CD14-positive monocyte (primary cell): Measurements from ENCODE around the gene VASH2. TPM values are rescaled to one million over a fixed set of nuclear protein-coding genes. Genes with fewer than 3 reads are reported as not detected.
A peak's percentile ranks its signal among the peaks of the same experiment; 100 is the strongest.

Experiments used
- DNase-seq, 3 donors: peaks; one replicate each; pipeline ENCODE4 v3.0.0-alpha.2; 2011 to 2022
- H2AFZ ChIP-seq: 2 replicates; pipeline ENCODE4 v1.6.0; 2012; ENCODE audit warnings: mild to moderate bottlenecking, low read depth, low read length, inconsistent platforms; ENCODE audit not compliant: insufficient read depth, poor library complexity, severe bottlenecking
- H3K27ac ChIP-seq, 2 donors: 1 replicate in 1 of 2; 2 replicates in 1 of 2; pipeline ENCODE4 v1.5.1; 2012 to 2013; ENCODE audit warnings: low read length in 2 of 2, control low read depth in 1 of 2, inconsistent platforms in 1 of 2, low read depth in 1 of 2, mild to moderate bottlenecking in 1 of 2
- H3K27me3 ChIP-seq, 2 donors: one replicate each; pipeline versions ENCODE4 v1.6.0 to v1.6.1; 2011 to 2013; ENCODE audit warnings: low read length in 2 of 2; ENCODE audit not compliant: control insufficient read depth in 2 of 2, insufficient read depth in 2 of 2
- H3K36me3 ChIP-seq, 2 donors: replicated peaks in 1 of 2; 1 replicate in 1 of 2; 2 replicates in 1 of 2; pipeline versions ENCODE4 v1.5.1 to v1.6.1; 2012 to 2013; ENCODE audit warnings: low read length in 2 of 2, control low read depth in 1 of 2, inconsistent platforms in 1 of 2, mild to moderate bottlenecking in 1 of 2; ENCODE audit not compliant: insufficient read depth in 2 of 2, control insufficient read depth in 1 of 2
- H3K4me1 ChIP-seq, 2 donors: 1 replicate in 1 of 2; 2 replicates in 1 of 2; pipeline versions ENCODE4 v1.5.1 to v1.6.1; 2012 to 2013; ENCODE audit warnings: low read length in 2 of 2, control low read depth in 1 of 2, inconsistent platforms in 1 of 2, mild to moderate bottlenecking in 1 of 2, moderate library complexity in 1 of 2; ENCODE audit not compliant: insufficient read depth in 2 of 2, control insufficient read depth in 1 of 2
- H3K4me2 ChIP-seq: replicated peaks from 2 replicates; pipeline ENCODE3; 2012; ENCODE audit warnings: low read length, moderate library complexity, mild to moderate bottlenecking; ENCODE audit not compliant: poor library complexity, severe bottlenecking; ENCODE audit errors: extremely low read depth
- H3K4me3 ChIP-seq, 3 experiments: fragments of 200-600 bp in 1 of 3; sonication (generic) in 1 of 3; replicated peaks in 1 of 3; 1 replicate in 2 of 3; 2 replicates in 1 of 3; pipeline ENCODE4 v1.5.1; 2011 to 2013; ENCODE audit warnings: low read length in 3 of 3, mild to moderate bottlenecking in 3 of 3, control low read depth in 2 of 3, low read depth in 2 of 3, inconsistent platforms in 1 of 3, moderate library complexity in 1 of 3
- H3K79me2 ChIP-seq: 2 replicates; pipeline ENCODE4 v1.6.0; 2012; ENCODE audit warnings: mild to moderate bottlenecking, control low read depth, inconsistent platforms, low read length, moderate library complexity; ENCODE audit not compliant: insufficient read depth
- H3K9ac ChIP-seq: 2 replicates; pipeline ENCODE4 v1.6.0; 2017; ENCODE audit warnings: low read length, mild to moderate bottlenecking; ENCODE audit not compliant: insufficient read depth, poor library complexity, severe bottlenecking
- H3K9me3 ChIP-seq, 2 donors: replicated peaks in 1 of 2; 1 replicate in 1 of 2; 2 replicates in 1 of 2; pipeline versions ENCODE4 v1.5.1 to v1.6.1; 2012 to 2013; ENCODE audit warnings: low read length in 2 of 2, control low read depth in 1 of 2; ENCODE audit not compliant: control insufficient read depth in 1 of 2, insufficient read depth in 1 of 2
- H4K20me1 ChIP-seq: 2 replicates; pipeline ENCODE4 v1.6.0; 2012; ENCODE audit warnings: mild to moderate bottlenecking, low read length, control low read depth, moderate library complexity; ENCODE audit not compliant: insufficient read depth
- H3K27ac Mint-ChIP-seq, 7 donors: one replicate each; pipeline ENCODE4 v1.8.0; 2020; ENCODE audit warnings: mild to moderate bottlenecking in 7 of 7, mixed read lengths in 7 of 7, moderate library complexity in 6 of 7, inconsistent platforms in 2 of 7
- H3K27me3 Mint-ChIP-seq, 3 donors: one replicate each; pipeline ENCODE4 v1.8.0; 2021 to 2022; ENCODE audit warnings: low read depth in 3 of 3, mild to moderate bottlenecking in 3 of 3, mixed read lengths in 3 of 3, moderate library complexity in 3 of 3, inconsistent platforms in 1 of 3
- H3K36me3 Mint-ChIP-seq, 2 donors: one replicate each; pipeline ENCODE4 v1.8.0; 2020; ENCODE audit warnings: mixed read lengths in 2 of 2, inconsistent platforms in 1 of 2, mild to moderate bottlenecking in 1 of 2
- H3K4me1 Mint-ChIP-seq: one replicate; pipeline ENCODE4 v1.8.0; 2020; ENCODE audit warnings: mild to moderate bottlenecking, mixed read lengths
- H3K4me3 Mint-ChIP-seq, 2 donors: one replicate each; pipeline ENCODE4 v1.8.0; 2020; ENCODE audit warnings: mild to moderate bottlenecking in 2 of 2, mixed read lengths in 2 of 2, moderate library complexity in 1 of 2
- H3K9me3 Mint-ChIP-seq, 7 donors: one replicate each; pipeline ENCODE4 v1.8.0; 2020 to 2022; ENCODE audit warnings: mixed read lengths in 7 of 7, mild to moderate bottlenecking in 6 of 7, moderate library complexity in 6 of 7, inconsistent platforms in 2 of 7
- WGBS: methylation state at CpG from one replicate; pipeline ENCODE4 v1.1.5; 2013; ENCODE audit warnings: missing lambda C conversion rate; ENCODE audit not compliant: insufficient coverage; 5-methylcytosine and 5-hydroxymethylcytosine counted together
- intact Hi-C, 2 donors: fragments of 100-400 bp; cut with micrococcal nuclease; formaldehyde crosslinking; loops; one replicate each; pipeline versions ENCODE4 v1.15.0 to v1.15.1; 2023
- polyA plus RNA-seq, 3 donors: library from polyadenylated mRNA; depleted of rRNA in 1 of 3; unstranded in 2 of 3; stranded (reverse) in 1 of 3; fragments of 300-500 nt in 2 of 3; fragments of >200 nt in 1 of 3; fragmentation: Illumina TruSeq in 2 of 3; gene quantifications; 1 replicate in 2 of 3; 2 replicates in 1 of 3; pipeline ENCODE4 v1.2.3, GENCODE V29; 2012 to 2021
- TF ChIP-seq, protein P1 (sequence below): fragments of 200-600 bp; IDR thresholded peaks from one replicate; pipeline ENCODE4 v1.8.0; 2022; ENCODE audit warnings: antibody characterized with exemption, mild to moderate bottlenecking

Gene VASH2
- polyA plus RNA-seq, 3 donors = 0.07 TPM; not detected in 2

DNA sequence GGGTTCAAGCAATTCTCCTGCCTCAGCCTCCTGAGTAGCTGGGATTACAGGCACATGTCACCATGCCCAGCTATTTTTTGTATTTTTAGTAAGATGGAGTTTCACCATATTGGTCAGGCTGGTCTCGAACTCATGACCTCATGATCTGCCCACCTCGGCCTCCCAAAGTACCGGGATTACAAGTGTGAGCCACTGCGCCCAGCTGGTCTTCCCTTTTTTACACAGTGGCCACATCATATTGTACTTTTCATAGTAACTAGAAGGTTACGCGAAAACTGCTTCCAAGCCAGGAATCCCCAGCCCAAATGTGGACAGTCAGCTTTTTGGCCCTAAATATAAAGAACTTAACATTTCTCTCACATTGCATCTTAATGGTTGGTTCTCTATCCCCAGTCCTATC is 4.2 kb downstream of the VASH2 start:
- Mint-ChIP-seq H3K9me3 (peaks cover 0 to 12% (median 7%) of the 10 kb centered on the region in 7 donors), H3K27me3 (peaks cover 38 to 46% (median 43%) of the 10 kb centered on the region in 3 donors), H3K4me3 (no peak overlapping the region), H3K36me3 (peaks cover 3 to 5% of the 10 kb centered on the region in 2 donors), H3K4me1 (peaks cover 21% of the 10 kb centered on the region), H3K27ac (peak overlapping the region in 1 of 7 donors; percentile 68)
- no peak overlapping the region for H2AFZ ChIP-seq
- no peak overlapping the region for H3K27ac ChIP-seq
- TF ChIP-seq, protein P1, sequence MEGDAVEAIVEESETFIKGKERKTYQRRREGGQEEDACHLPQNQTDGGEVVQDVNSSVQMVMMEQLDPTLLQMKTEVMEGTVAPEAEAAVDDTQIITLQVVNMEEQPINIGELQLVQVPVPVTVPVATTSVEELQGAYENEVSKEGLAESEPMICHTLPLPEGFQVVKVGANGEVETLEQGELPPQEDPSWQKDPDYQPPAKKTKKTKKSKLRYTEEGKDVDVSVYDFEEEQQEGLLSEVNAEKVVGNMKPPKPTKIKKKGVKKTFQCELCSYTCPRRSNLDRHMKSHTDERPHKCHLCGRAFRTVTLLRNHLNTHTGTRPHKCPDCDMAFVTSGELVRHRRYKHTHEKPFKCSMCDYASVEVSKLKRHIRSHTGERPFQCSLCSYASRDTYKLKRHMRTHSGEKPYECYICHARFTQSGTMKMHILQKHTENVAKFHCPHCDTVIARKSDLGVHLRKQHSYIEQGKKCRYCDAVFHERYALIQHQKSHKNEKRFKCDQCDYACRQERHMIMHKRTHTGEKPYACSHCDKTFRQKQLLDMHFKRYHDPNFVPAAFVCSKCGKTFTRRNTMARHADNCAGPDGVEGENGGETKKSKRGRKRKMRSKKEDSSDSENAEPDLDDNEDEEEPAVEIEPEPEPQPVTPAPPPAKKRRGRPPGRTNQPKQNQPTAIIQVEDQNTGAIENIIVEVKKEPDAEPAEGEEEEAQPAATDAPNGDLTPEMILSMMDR = no peak
- peaks cover 17 to 25% of the 10 kb centered on the region in 2 donors for H3K4me1 ChIP-seq
- no peak for DNase-seq
- no peak overlapping the region for H3K4me2 ChIP-seq
- no peaks in the 10 kb centered on the region for H4K20me1 ChIP-seq
- no peaks in the 10 kb centered on the region for H3K36me3 ChIP-seq
- H3K79me2 ChIP-seq = no peaks in the 10 kb centered on the region
- intact Hi-C loops = no loop called here
- H3K9ac ChIP-seq = no peak overlapping the region
- WGBS = 82% methylated on average over 3 of the region's 6 CpGs
- peaks cover 0 to 7% of the 10 kb centered on the region in 2 donors for H3K9me3 ChIP-seq
- peaks cover 26 to 36% of the 10 kb centered on the region in 2 donors for H3K27me3 ChIP-seq
- H3K4me3 ChIP-seq = no peak overlapping the region

DNA sequence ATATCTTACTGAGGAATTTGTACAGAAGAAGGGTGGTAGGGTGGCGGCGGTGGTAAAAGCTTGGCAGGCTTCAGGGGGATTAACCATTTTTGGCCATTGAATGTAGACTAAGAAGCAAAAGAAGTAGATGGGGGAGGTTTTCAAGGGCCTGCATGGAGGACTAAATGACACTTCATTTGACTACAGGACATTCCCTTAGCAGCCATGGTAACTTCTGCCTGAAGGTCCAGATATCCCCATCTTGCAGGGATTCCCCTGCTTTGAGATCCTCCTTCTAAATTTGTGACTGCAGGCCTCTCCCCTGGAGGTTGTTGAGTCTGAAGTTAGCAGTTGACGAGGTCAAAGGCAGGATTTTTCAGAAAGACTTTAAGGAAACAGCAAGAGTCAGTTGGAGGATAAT is 4.8 kb downstream of the VASH2 start:
- H3K4me3 ChIP-seq = no peak overlapping the region
- no peaks in the 10 kb centered on the region for H3K79me2 ChIP-seq
- DNase-seq = no peak
- H3K4me2 ChIP-seq = no peak overlapping the region
- intact Hi-C loops = no loop called here
- no peak overlapping the region for H3K4me3 Mint-ChIP-seq
- TF ChIP-seq, protein P1 = no peak
- peaks cover 16% of the 10 kb centered on the region for H3K4me1 Mint-ChIP-seq
- no peaks in the 10 kb centered on the region for H3K36me3 ChIP-seq
- no peaks in the 10 kb centered on the region for H4K20me1 ChIP-seq
- peaks cover 3 to 4% of the 10 kb centered on the region in 2 donors for H3K36me3 Mint-ChIP-seq
- H3K9me3 ChIP-seq = peaks cover 0 to under 1% of the 10 kb centered on the region in 2 donors
- H3K27me3 Mint-ChIP-seq = peaks cover 32 to 40% (median 38%) of the 10 kb centered on the region in 3 donors
- no peak overlapping the region for H3K27ac ChIP-seq
- H3K27me3 ChIP-seq = peaks cover 20 to 30% of the 10 kb centered on the region in 2 donors
- no peak overlapping the region for H3K27ac Mint-ChIP-seq
- 100% methylated on average over 1 of the region's 3 CpGs for WGBS
- no peak overlapping the region for H3K9ac ChIP-seq
- H3K4me1 ChIP-seq = peaks cover 15 to 20% of the 10 kb centered on the region in 2 donors
- H2AFZ ChIP-seq = no peak overlapping the region
- H3K9me3 Mint-ChIP-seq = peaks cover 0 to 8% (median 2%) of the 10 kb centered on the region in 7 donors
